Lower leg skin (tissue), 3 donors: ENCODE data around the gene PAX5.

Experiments used
- CTCF ChIP-seq, 3 donors: fragments of 450-650 bp; IDR thresholded peaks; one replicate each; pipeline ENCODE4 v1.5.1; 2016; ENCODE audit warnings: antibody characterized with exemption in 3 of 3, mild to moderate bottlenecking in 3 of 3, moderate library complexity in 2 of 3
- POLR2A ChIP-seq, 2 donors: fragments of 450-650 bp; IDR thresholded peaks; one replicate each; pipeline ENCODE4 v1.6.1; 2016 to 2017; ENCODE audit warnings: antibody characterized with exemption in 2 of 2, mild to moderate bottlenecking in 1 of 2, moderate library complexity in 1 of 2

GRCh38 chr9:36880075-36880474, 154.0 kb downstream of the PAX5 start:
- no peak for TF ChIP-seq CTCF (IDR thresholded peaks at IDR 0.05)
- TF ChIP-seq POLR2A (IDR thresholded peaks at IDR 0.05), result no peak
